ENCODE data around the gene ADAM12.

The ADAM12 gene

DNA sequence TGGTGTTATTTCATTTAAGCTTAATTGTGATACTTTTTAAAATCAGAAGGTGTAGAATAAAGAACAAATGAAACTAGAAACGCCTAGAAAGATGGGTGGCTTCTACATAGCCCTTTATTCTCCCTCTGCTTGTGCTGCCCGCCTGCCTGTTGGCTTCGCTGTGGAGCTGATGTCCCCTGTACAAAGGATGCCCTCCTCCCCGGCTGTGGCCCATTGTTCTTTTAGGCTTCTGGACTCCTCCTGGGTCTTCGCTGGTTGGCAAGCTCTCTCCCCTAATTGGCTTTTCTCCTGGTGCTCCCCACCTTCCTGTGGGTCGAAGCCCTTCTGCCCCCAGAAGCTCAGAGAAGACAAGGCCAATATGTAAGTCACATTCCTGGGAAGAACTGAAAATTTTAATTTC, 393.7 kb downstream of the ADAM12 start:
- TF ChIP-seq, protein P1, sequence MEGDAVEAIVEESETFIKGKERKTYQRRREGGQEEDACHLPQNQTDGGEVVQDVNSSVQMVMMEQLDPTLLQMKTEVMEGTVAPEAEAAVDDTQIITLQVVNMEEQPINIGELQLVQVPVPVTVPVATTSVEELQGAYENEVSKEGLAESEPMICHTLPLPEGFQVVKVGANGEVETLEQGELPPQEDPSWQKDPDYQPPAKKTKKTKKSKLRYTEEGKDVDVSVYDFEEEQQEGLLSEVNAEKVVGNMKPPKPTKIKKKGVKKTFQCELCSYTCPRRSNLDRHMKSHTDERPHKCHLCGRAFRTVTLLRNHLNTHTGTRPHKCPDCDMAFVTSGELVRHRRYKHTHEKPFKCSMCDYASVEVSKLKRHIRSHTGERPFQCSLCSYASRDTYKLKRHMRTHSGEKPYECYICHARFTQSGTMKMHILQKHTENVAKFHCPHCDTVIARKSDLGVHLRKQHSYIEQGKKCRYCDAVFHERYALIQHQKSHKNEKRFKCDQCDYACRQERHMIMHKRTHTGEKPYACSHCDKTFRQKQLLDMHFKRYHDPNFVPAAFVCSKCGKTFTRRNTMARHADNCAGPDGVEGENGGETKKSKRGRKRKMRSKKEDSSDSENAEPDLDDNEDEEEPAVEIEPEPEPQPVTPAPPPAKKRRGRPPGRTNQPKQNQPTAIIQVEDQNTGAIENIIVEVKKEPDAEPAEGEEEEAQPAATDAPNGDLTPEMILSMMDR (IDR thresholded peaks at IDR 0.05), result no peak
- no peak overlapping the region for H3K4me3 ChIP-seq
- no peak for DNase-seq (ENCODE audit: low spot score)
- H3K27ac ChIP-seq, result no peak overlapping the region

DNA sequence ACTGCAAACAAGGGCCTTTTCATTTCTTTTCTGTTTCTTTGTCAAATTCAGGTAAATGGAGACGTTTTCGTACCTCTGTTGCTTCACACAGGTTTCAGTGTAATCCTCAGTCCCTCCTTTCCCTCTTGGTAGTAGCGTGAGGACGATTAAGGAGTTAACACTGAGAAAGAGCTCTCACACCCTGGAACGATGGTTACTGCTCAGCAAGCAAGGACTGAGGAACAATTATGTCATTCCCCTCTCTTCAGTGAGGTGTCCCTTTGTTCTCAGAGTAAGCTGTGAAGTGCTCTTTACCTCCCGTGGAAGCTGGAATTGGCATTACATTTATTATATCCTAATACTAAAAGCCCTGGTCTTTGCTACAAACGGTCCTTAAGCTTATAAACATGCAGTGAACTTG, 396.0 kb downstream of the ADAM12 start:
- Histone ChIP-seq H3K4me3 (no peak overlapping the region), H3K27ac (no peak overlapping the region)
- TF ChIP-seq, protein P1 (IDR thresholded peaks at IDR 0.05), result no peak
- no peak for DNase-seq (ENCODE audit: low spot score)

DNA sequence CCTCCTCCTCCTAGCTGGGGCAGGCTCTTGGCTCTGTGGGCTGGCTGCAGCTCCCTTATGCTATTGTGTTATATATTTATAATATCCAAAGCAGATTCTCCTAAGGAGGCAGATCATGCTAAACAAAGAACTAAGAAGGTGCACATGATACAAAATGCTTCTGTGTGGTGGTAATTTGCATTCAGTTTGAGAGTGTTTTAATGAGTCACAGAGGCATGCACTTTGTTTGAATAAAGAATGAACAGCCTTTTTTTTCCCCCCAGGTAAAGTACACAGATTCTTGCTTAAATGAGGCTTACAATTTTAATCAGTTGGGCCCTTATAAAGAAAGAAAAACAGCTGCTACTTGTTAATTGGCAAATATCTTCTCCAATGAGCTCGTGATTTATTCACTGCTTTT, 396.9 kb downstream of the ADAM12 start:
- Histone ChIP-seq H3K27ac (no peak overlapping the region), H3K4me3 (no peak overlapping the region)
- no peak for DNase-seq (ENCODE audit: low spot score)
- TF ChIP-seq, protein P1 (IDR thresholded peaks at IDR 0.05), result no peak

DNA sequence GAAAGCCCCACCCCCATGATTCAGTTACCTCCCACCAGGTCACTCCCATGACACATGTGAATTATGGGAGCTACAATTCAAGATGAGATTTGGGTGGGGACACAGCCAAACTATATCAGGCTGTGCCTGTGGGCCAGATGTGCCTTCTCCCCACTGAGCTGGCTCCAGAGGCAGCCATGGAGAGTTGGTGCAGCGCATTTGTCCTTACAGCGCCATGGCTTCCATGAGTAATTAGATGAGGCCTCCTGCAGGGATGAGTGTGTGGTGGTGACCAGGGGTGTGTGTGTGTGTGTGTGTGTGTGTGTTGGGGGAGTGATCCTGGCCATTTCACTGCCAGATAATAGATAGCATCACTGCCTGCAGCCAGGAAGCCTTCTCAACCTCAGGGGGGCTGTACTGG, 397.3 kb downstream of the ADAM12 start:
- no peak overlapping the region for H3K27ac ChIP-seq
- DNase-seq (ENCODE audit: low spot score), result no peak
- TF ChIP-seq, protein P1 (IDR thresholded peaks at IDR 0.05), result no peak
- no peak overlapping the region for H3K4me3 ChIP-seq

DNA sequence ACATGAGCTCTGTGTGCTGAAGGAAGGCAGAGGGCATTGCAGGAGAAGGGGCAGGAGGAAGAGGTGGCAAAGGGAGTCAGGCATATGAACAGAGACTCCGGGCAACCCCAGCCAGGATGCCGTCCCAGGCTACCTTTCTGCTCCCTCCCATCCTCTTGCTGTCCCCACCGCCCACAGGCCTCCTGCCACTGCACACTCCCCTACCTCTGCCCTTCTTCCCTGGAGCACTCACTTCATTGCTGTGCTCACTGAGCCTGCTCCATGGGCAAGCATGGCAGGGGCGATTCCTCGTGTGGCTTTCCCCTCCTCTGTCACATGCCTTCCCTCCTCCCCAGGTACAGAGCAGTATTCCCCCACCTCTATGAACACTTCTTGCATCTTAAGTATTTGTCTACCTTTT, 398.5 kb downstream of the ADAM12 start:
- TF ChIP-seq, protein P1 (IDR thresholded peaks at IDR 0.05), result no peak
- H3K27ac ChIP-seq, result no peak overlapping the region

DNA sequence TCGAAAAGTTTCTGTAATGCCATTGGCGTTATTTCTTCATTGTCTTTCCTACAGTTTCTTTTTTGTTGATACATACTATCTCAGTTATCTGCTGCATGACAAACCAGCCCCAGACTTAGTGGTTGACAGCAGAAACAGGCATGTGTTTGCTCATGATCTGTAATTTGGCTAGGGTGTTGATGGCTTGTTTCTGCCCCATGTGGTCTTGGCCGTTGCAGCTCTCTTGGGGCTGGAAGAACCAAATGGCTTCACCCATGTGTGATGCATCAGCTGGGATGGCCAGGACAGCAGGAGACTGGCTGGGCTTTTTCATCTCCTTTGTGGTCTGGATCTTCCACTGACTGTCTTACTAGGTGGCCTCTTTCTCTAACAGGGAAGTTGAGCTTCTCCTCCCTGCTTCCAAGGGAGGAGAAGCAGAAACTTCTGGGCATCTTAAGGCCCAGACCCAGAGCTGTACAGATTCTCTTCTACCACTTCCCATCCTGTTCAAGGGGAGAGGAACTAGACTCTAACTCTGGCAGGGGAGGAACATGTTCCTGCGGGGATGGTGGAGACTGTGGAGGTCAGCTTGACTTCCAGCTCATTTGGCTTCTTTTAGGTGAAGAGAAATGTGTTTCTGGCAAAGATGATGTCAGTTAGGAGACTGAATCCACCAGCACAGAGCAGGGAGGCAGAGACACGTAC, 402.6 kb downstream of the ADAM12 start:
- Histone ChIP-seq H3K4me3 (no peak overlapping the region), H3K27ac (no peak overlapping the region)
- TF ChIP-seq, protein P1 (IDR thresholded peaks at IDR 0.05), result no peak
- no peak for DNase-seq (ENCODE audit: low spot score)

More for the DNA sequence above, 398.5 kb downstream of the ADAM12 start:
- no peak for DNase-seq (ENCODE audit: low spot score)
- no peak overlapping the region for H3K4me3 ChIP-seq

DNA sequence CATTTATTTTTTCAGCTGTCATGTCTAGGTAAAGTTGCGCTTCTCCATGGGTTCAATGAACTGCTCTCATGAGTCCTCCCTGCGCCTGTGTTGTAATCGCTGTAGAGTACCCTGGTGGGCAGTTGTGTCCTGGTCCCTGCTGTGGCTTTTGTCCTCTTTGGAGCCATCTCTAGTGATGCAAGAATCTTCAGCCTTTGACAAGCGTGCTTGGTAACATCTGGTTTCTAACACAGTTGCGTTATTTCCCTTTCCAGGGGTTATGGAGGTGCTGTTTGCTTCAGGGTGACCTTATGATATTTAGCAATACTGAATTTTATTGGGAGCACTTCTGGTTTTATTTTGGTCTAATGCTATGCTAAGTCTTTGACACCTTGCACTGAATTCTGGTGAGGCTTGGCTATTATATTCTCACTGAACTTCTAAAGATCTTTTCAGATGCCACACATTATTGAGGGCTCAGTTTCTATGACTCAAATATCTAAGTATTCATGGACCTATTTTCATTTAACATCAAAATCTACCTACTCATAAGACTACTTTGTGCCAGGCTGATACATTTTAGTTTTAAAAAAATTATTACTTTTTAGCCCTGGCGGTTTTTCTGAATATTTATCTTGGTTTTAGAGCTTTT, 403.3 kb downstream of the ADAM12 start:
- no peak for DNase-seq (ENCODE audit: low spot score)
- no peak overlapping the region for H3K4me3 ChIP-seq
- no peak overlapping the region for H3K27ac ChIP-seq
- TF ChIP-seq, protein P1 (IDR thresholded peaks at IDR 0.05), result no peak

Data from coronary artery (tissue), 2 donors.